Kidney (tissue), 14 donors: Measurements from ENCODE around the gene USP47. TPM values are rescaled to one million over a fixed set of nuclear protein-coding genes. Genes with fewer than 3 reads are reported as not detected.

Experiments used
- DNase-seq, 5 donors: peaks; one replicate each; pipeline ENCODE4 v3.0.0-alpha.2; 2013 to 2020
- FAIRE-seq: peaks from 2 replicates; lab custom pipeline; 2012; peaks lifted over from hg19 to GRCh38; lab: Jason Lieb, UNC
- H3K27ac ChIP-seq, 2 donors: one replicate each; pipeline ENCODE4 v1.7.0; 2013; ENCODE audit warnings: low read depth in 2 of 2, low read length in 2 of 2, inconsistent platforms in 1 of 2
- H3K27me3 ChIP-seq: one replicate; pipeline ENCODE4 v1.7.1; 2013; ENCODE audit warnings: low read length, inconsistent platforms; ENCODE audit not compliant: control insufficient read depth, insufficient read depth
- H3K36me3 ChIP-seq, 3 donors: one replicate each; pipeline versions ENCODE4 v1.7.0 to v1.7.1; 2013; ENCODE audit warnings: low read length in 3 of 3, control low read depth in 1 of 3, inconsistent platforms in 1 of 3; ENCODE audit not compliant: insufficient read depth in 3 of 3, control insufficient read depth in 2 of 3
- H3K4me1 ChIP-seq, 3 donors: one replicate each; pipeline versions ENCODE4 v1.7.0 to v1.7.1; 2013; ENCODE audit warnings: low read length in 3 of 3, inconsistent platforms in 1 of 3, low read depth in 1 of 3; ENCODE audit not compliant: control insufficient read depth in 2 of 3, insufficient read depth in 2 of 3
- H3K4me3 ChIP-seq, 3 donors: one replicate each; pipeline versions ENCODE4 v1.7.0 to v1.8.1; 2013; ENCODE audit warnings: low read length in 3 of 3, control low read depth in 1 of 3, inconsistent platforms in 1 of 3
- H3K9ac ChIP-seq, 3 donors: one replicate each; pipeline versions ENCODE4 v1.7.0 to v1.7.1; 2013; ENCODE audit warnings: low read length in 3 of 3, control low read depth in 1 of 3, inconsistent platforms in 1 of 3
- H3K9me3 ChIP-seq, 3 donors: one replicate each; pipeline versions ENCODE4 v1.7.0 to v1.7.1; 2013; ENCODE audit warnings: low read length in 3 of 3, control low read depth in 1 of 3, inconsistent platforms in 1 of 3; ENCODE audit not compliant: control insufficient read depth in 2 of 3, insufficient read depth in 1 of 3
- intact Hi-C: fragments of 100-400 bp; cut with DNase I; formaldehyde crosslinking; loops from one replicate; pipeline ENCODE4 v1.11.1; 2022
- polyA plus RNA-seq: library from polyadenylated mRNA; stranded (reverse); fragments of 350-450 nt; fragmentation: Illumina TruSeq; extraction: RNeasy Lipid Tissue Mini Kit (QIAGEN cat#74804); gene quantifications from one replicate; pipeline ENCODE4 v1.2.3, GENCODE V29; 2014; ENCODE audit warnings: low read depth, low replicate concordance; ENCODE audit not compliant: insufficient read depth
- total RNA-seq: library from RNA; stranded (reverse); fragmentation: NEBNext Ultra II Directional; extraction: Animal tissue kit (Norgen Biotek cat#: 25700); gene quantifications from one replicate; pipeline ENCODE4 v1.2.1, GENCODE V29; 2021
- TF ChIP-seq, protein P1 (sequence below): IDR thresholded peaks from 3 replicates; pipeline ENCODE4 v1.5.1; 2012; ENCODE audit warnings: mild to moderate bottlenecking, moderate library complexity, borderline replicate concordance; ENCODE audit not compliant: insufficient read depth; ENCODE audit errors: extremely low read depth
- donor health status: control.
- donor health status: control.
- donor health status: control.
- donor health status: control.
- donor health status: control.
- donor health status: DM: yes; HTN: yes; CAD: no.
- donor health status: Normal renal cell carcinoma (clear cell type).

USP47 gene
- total and polyA plus RNA-seq, 2 donors from 2014 or later = 16.3 to 43.3 TPM

GRCh38 chr11:11901929-11902328 lies 60.2 kb downstream of the USP47 start:
- Histone ChIP-seq H3K9ac (no peak overlapping the region), H3K9me3 (no peaks in the 10 kb centered on the region), H3K27me3 (no peaks in the 10 kb centered on the region), H3K36me3 (peaks cover 4 to 16% (median 8%) of the 10 kb centered on the region in 3 donors), H3K4me3 (no peak overlapping the region), H3K27ac (no peak overlapping the region), H3K4me1 (no peaks in the 10 kb centered on the region)
- intact Hi-C loops = no loop called here
- TF ChIP-seq, protein P1, sequence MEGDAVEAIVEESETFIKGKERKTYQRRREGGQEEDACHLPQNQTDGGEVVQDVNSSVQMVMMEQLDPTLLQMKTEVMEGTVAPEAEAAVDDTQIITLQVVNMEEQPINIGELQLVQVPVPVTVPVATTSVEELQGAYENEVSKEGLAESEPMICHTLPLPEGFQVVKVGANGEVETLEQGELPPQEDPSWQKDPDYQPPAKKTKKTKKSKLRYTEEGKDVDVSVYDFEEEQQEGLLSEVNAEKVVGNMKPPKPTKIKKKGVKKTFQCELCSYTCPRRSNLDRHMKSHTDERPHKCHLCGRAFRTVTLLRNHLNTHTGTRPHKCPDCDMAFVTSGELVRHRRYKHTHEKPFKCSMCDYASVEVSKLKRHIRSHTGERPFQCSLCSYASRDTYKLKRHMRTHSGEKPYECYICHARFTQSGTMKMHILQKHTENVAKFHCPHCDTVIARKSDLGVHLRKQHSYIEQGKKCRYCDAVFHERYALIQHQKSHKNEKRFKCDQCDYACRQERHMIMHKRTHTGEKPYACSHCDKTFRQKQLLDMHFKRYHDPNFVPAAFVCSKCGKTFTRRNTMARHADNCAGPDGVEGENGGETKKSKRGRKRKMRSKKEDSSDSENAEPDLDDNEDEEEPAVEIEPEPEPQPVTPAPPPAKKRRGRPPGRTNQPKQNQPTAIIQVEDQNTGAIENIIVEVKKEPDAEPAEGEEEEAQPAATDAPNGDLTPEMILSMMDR = no peak
- DNase-seq (no peak), FAIRE-seq (no peak)

GRCh38 chr11:11909727-11910126 lies 68.0 kb downstream of the USP47 start:
- intact Hi-C loops = no loop called here
- no peak for DNase-seq
- H3K27ac ChIP-seq = no peak overlapping the region
- TF ChIP-seq, protein P1 = no peak
- H3K36me3 ChIP-seq = peaks cover 4 to 18% (median 7%) of the 10 kb centered on the region in 3 donors
- peak; percentile 19 for FAIRE-seq
- H3K4me1 ChIP-seq = no peaks in the 10 kb centered on the region
- H3K9ac ChIP-seq = no peak overlapping the region
- H3K9me3 ChIP-seq = no peaks in the 10 kb centered on the region
- no peak overlapping the region for H3K4me3 ChIP-seq
- H3K27me3 ChIP-seq = no peaks in the 10 kb centered on the region

- intact Hi-C loops = no loop called here
- Histone ChIP-seq H3K27ac (no peak overlapping the region), H3K36me3 (peaks cover 4 to 14% (median 7%) of the 10 kb centered on the region in 3 donors)
These were observed 68.8 kb downstream of the USP47 start for GRCh38 chr11:11910541-11910940.

More at GRCh38 chr11:11910541-11910940, 68.8 kb downstream of the USP47 start:
- TF ChIP-seq, protein P1 = no peak
- Histone ChIP-seq H3K27me3 (no peaks in the 10 kb centered on the region), H3K4me1 (no peaks in the 10 kb centered on the region), H3K4me3 (no peak overlapping the region), H3K9ac (no peak overlapping the region), H3K9me3 (no peaks in the 10 kb centered on the region)
- FAIRE-seq = no peak
- no peak for DNase-seq
